Erythroblast (primary cell): ENCODE measurements around the gene MYO1H.
"Not testable (repeated sequence)": the region's sequence is repeated elsewhere in the genome, so short reads cannot be mapped to it uniquely, and the experiment has no call there.

ENCODE experiments used
- DNase-seq, 2 experiments: peaks; one replicate each; lab custom pipeline; 2025; lab: John Stamatoyannopoulos, UW
- GATA1 ChIP-seq: IDR thresholded peaks from 2 replicates; pipeline ENCODE4 v1.6.1; 2011; ENCODE audit warnings: low read depth, mild to moderate bottlenecking, control low read depth, low read length, moderate library complexity
- POLR2A ChIP-seq: IDR thresholded peaks from 2 replicates; pipeline ENCODE4 v1.6.1; 2011; ENCODE audit warnings: mild to moderate bottlenecking, low read length

MYO1H gene, protein sequence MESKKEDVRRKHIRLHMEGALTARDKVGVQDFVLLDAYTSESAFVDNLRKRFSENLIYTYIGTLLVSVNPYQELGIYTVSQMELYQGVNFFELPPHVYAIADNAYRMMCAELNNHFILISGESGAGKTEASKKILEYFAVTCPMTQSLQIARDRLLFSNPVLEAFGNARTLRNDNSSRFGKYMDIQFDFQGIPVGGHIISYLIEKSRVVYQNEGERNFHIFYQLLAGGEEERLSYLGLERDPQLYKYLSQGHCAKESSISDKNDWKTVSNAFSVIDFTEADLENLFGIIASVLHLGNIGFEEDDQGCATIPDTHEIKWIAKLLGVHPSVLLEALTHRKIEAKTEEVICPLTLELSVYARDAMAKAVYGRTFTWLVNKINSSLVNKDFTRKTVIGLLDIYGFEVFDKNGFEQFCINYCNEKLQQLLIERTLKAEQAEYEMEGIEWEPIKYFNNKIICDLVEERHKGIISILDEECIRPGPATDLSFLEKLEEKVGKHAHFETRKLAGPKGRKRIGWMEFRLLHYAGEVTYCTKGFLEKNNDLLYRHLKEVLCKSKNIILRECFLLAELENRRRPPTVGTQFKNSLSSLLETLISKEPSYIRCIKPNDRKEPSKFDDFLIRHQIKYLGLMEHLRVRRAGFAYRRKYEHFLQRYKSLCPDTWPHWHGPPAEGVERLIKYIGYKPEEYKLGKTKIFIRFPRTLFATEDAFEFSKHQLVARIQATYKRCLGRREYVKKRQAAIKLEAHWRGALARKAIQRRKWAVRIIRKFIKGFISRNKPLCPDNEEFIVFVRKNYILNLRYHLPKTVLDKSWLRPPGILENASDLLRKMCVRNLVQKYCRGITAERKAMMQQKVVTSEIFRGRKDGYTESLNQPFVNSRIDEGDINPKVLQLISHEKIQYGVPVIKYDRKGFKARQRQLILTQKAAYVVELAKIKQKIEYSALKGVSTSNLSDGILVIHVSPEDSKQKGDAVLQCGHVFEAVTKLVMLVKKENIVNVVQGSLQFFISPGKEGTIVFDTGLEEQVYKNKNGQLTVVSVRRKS

DNA sequence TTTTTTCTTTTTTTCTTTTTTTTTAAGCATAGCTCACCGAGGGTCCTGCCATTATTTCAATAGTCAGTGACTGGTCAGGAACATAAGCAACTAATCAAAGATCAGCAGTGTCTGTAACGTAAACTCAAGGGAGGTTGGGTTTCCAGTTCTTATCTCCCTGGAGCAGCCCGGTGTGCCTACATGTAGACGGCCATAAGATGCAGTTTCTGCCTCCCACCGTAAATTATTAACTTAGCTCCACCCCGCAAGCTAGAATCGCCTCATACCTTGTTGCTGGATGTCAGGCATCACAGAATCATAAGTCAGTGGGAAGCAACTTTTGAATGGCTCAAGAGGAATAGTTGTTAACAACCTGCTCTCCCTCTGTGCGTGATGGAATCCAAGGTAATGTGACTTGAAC, at the start of gene MYO1H:
Gene MYO1H, plus strand, starts transcription at position 312 of the 400 bp plus-strand sequence. Its CDS starts 61 bp downstream, at position 373.
- DNase-seq, result peak in 1 of 2 experiments; percentile 30

DNA sequence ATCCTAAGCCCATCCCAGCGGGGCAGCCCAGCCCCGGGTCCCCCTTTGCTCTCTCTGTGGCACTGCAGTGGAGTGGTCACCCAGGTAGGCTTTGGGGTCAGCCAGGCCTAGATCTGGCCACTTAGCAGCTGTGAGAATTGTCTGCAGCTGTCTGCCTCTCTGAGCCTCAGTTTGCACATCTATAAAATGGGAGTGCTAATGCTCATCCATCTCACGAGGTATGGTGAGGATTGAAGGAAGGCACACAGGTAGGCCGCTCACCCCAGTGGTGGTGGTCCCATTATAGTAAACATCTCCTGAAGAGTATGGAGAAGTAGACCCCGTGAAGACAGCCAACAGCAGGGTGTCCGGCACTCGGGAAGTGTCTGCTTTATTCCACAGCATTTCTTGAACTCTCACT, 47.9 kb upstream of the MYO1H start:
- no peak for DNase-seq
- TF ChIP-seq GATA1 (no peak), POLR2A (no peak)

More for the DNA sequence above, at the start of gene MYO1H:
- TF ChIP-seq GATA1, result no peak
- TF ChIP-seq POLR2A, result no peak

DNA sequence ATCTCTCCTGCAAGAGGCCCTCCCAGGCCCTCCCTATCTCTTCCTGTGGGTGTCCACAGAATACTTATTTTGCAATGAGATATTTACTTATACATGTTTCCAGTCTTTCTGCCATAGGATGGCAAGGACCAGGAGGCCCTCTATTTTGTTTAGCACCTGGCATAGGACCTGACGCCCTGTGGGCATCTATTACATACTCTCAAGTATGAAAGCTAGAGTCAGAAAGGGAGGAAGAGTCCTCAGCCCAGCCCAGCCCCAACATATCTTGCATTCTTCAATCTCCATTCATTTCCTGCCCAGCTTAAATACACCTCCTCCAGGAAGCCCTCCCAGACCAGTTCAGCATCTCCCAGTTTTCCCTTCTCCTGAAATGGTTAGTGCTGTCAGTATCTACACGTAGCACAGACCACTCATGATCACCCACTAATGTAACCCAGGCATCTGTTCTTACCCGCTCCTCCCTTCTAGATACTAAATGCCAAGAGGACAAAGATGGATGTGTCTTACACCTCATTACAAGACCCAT, 46.0 kb upstream of the MYO1H start:
- DNase-seq, result no peak
- TF ChIP-seq GATA1, result no peak

DNA sequence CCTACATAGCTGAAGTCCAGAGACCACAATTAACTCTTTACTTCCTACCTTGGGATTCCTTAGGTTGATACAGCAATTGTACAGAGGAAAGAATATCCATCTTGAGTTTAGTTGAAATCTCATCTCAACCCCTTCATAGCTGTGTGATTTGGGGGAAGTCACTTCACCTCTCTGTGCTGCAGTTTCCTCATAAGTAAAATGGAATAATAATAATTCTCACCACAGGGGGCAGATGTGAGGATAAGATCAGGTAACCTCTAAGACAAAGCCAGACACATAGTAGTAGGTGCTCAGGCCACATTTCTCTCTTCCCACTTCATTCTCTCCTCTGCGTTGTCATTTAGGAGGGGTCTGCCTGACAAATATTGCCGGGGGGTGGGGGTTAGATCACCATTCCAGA, 45.3 kb upstream of the MYO1H start:
- TF ChIP-seq GATA1 (no peak), POLR2A (no peak)
- peak in 1 of 2 experiments; percentile 7 for DNase-seq

DNA sequence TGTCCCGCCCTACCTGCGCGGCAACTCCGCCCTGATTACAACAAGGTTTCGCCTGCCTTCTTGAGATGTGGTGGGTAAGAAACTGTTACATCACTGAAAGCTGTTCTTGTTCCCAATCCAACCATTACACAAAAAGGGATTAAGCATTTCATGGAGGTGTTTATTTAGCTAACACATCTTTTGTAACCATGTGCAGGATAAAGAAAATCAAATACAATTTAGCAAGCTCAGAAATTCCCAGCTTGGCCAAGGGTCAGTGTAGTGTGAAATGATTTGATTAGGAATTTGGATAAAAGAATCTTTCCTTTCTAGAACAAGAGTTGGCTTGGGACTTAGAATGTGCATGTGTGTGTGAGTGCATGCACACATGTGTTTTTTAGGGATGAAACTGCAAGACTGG, 44.9 kb upstream of the MYO1H start:
- TF ChIP-seq GATA1 (no peak), POLR2A (no peak)
- no peak for DNase-seq

DNA sequence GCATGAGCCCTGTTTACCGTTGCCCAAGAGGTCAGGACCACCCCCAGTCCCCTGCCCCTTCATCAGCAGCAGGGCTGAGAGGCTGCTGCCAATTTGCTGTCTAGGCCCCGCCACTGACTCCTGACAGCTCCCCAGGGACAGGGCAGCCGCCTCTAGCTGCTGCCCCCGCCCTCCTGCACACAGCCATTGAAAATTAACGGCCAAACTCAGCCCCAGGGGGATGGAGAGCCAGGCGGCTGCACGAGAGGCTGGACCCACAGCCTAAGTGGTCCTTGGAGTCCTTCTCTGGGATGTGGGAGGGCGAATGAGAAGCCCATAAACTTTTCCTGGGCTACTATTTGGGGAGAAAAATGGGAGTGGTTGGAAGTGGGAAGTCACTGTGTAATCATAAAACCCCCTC, 43.2 kb upstream of the MYO1H start:
- no peak for DNase-seq
- TF ChIP-seq POLR2A, result no peak
- TF ChIP-seq GATA1, result no peak

DNA sequence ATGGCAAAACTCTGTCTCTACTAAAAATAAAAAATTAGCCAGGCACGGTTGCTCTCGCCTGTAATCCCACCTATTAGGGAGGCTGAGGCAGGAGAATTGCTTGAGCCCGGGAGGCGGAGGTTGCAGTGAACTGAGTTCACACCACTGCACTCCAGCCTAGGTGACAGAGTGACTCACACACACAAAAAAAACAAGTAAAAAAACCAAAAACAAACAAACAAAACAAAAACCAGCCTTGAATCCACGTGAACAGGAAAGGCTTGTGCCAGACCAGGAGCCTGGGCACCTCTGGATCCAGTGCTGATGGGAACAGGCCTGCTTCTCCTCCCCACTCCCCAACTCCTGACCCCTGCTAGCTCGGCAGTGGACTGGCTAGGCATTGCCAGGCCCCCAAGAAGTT, 42.2 kb upstream of the MYO1H start:
- DNase-seq, result no peak
- TF ChIP-seq GATA1 (no peak), POLR2A (no peak)

DNA sequence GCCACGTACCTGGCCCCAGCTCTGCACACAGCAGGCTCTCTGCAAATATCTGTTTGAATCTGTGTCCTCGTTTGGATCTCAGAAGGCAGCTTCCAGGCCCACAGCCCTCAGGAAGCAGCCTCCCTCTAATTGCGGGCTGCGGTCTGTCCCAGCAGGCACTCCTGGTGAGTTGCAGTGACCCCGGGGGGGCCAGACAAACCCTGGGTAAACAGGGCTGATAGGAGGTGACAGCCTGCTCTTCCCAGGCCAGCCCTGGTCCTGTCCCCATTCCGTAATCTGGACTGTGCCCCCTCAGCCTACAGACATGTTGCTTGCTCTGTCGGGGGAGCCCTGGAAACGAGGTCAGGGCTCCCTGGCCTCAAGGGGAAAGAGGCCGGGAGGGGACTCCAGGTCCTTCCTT, 40.6 kb upstream of the MYO1H start:
- DNase-seq, result no peak
- TF ChIP-seq GATA1 (no peak), POLR2A (no peak)

DNA sequence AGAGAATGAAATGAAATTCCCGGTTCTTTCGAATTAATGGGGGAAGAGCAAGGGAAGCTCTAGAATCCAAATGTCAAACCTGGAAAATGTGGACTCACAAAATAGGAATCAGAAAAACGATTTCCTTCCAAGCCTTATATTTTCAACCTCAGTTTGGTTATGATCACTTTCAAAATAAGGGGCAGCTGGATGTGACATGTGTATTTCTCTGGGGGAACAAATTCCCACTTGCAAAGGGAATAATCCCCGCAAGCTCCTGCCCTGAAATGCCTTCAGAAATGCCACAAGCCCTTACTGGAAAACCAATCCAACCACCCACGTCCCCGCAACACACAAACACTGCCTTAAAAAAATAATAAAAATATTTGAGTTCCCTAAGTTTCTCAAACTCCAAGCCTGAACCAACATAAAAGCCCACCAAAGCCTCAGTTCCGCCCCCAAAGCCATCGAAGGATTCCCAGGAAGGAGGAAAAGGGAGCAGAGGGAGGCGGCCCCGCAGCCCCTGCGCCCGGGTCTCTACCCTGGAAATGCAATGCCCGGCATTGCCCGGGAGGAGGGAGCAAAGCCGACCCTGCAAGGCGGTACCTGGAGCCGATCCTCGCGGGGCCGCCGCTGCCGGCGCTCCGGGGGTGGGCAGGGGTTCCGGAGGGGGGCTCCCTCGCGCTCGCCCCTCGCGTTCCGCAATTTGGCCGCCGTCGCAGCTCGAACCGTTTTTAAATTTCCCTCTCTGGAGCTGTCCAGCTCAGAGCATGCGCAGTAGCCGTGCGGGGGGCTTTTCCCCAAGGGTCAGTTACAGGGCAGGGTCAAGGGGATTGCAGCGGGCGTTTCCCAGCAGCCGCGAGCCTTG, 38.9 kb upstream of the MYO1H start, which contains the start of gene FOXN4:
Gene FOXN4, minus strand, starts transcription at position 751 of the 847 bp plus-strand sequence. CDS start 963 bp downstream, outside the sequence.
- no peak for TF ChIP-seq GATA1
- no peak for TF ChIP-seq POLR2A
- DNase-seq, result no peak

DNA sequence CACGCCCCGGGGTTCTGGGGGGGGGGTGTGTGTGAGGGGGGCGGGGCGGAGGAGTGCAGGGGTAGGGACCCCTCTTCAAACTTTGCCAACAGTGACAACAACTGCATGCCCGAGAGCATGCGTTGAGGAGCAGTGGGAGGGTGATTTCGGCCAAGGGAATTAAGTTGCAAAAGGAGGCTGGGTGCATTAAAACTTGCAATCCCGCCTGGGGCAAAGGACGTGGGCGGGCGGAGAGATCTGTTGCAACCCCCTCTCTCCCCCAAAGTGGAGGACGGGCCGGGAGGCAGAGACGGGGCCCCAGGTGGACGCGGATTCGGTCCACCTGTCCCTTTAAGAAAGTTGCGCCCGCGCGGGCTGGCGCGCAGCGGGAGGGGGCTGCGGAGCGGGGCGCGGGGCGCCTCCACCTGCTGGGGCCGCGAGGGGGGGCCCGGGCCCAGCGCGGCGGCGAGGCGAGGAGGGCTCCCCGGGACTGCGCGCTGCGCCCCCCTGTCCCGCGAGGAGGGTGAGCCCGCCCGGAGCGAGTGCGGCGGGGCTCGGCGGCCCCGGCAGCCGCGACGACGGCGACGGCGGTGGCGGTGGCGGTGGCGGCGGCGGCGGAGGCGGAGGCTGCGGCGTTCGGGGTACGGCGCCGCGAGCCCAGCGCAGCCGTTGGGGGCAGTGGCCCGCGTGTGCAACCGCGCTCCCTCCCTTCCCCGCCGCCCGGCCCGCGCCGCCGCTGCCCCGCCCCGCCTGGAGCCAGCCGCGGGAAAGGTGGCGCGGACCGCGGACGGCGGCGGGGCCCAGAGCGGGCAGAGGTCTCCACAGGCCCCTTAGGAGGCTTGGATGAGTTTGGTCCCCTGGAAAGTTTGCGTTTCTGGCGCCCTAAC, 38.1 kb upstream of the MYO1H start:
- no peak for DNase-seq
- TF ChIP-seq POLR2A (no peak), GATA1 (no peak)

DNA sequence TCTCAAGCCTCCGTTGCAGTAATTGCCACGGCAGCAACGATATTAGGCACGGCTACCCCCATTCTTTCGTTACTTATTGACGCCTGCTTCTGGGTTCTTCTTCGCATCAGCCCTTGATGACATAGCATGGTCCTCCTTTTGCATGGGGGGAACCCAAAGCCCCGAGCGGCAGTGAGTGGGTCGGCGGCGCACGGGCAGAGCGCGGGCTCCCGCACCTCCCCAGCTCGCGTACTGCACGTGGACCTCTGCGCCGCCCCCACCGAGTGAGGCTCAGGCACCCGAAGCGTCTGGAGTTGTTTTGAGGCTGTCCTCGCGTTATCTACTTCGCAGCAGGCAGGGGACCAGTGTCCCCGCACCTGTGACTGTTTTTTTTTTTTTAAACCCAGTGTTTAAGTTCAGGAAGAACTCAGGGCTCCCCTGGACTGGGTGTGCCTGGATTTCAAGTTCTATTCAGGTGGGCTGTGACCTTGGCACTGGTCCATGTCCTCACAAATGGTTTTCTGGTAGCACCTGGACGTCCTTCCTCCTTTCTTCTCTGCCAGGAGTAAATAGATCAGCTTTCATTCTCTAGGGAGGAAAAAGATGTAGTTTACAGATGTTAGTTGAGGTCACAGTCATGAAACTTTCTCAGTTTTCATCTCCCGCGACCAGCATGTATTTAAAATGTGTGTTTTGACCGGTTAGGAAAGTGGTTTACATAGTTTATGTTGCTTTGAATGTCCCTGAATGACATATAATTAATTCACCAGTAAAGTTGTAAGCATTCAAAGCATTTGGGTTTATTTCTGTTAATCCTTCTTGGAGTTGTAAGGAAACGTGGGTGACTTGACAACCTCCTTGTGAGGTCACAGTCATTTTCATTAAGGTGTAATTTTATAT, 37.2 kb upstream of the MYO1H start:
- DNase-seq, result peak in 1 of 2 experiments; percentile 25
- TF ChIP-seq GATA1 (no peak), POLR2A (no peak)

DNA sequence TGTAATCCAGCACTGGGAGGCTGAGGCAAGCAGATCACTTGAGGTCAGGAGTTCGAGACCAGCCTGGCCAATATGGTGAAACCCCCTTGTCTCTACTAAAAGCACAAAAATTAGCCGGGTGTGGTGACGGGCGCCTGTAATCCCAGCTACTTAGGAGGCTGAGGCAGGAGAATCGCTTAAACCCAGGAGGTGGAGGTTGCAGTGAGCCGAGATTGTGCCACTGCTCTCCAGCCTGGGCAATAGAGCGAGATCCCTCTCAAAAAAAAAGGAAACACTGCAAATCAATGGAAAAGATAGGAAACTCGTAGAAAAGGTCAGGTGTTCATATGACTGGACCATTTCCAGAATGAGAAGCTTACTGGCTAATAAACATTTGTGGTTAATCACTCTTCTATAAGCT, 26.4 kb upstream of the MYO1H start:
- DNase-seq, result not testable (repeated sequence)
